Lower lobe of right lung (tissue), 2 donors: ENCODE results near the gene AXL. TPM values are rescaled to one million over a fixed set of nuclear protein-coding genes. Genes with fewer than 3 reads are reported as not detected.

Source experiments
- ATAC-seq, 2 donors: fragments of 200-7000 bp; cut with Tn5 transposase; one replicate each; pipeline ENCODE4 v1.9.1; 2020 to 2022; ENCODE audit warnings: mild to moderate bottlenecking in 2 of 2, moderate library complexity in 2 of 2
- DNase-seq: peaks from one replicate; pipeline ENCODE4 v3.0.0-alpha.2; 2020
- H3K27ac ChIP-seq: fragments of 200-600 bp; one replicate; pipeline ENCODE4 v1.8.0; 2022
- H3K27me3 ChIP-seq: fragments of 200-600 bp; one replicate; pipeline ENCODE4 v1.8.0; 2022; ENCODE audit warnings: low read depth
- H3K36me3 ChIP-seq: fragments of 200-600 bp; one replicate; pipeline ENCODE4 v1.8.0; 2022; ENCODE audit warnings: mild to moderate bottlenecking
- H3K4me1 ChIP-seq: fragments of 200-600 bp; one replicate; pipeline ENCODE4 v1.8.0; 2022
- H3K4me3 ChIP-seq: fragments of 200-600 bp; one replicate; pipeline ENCODE4 v1.8.0; 2022; ENCODE audit warnings: mild to moderate bottlenecking
- H3K9me3 ChIP-seq: fragments of 200-600 bp; one replicate; pipeline ENCODE4 v1.8.0; 2022
- intact Hi-C: fragments of 100-400 bp; cut with DNase I; formaldehyde crosslinking; loops from one replicate; pipeline ENCODE4 v1.11.0; 2022
- total RNA-seq: library from RNA; stranded (reverse); fragmentation: NEBNext Ultra II Directional; extraction: Animal tissue kit (Norgen Biotek cat#: 25700); gene quantifications from one replicate; pipeline ENCODE4 v1.2.1, GENCODE V29; 2021
- TF ChIP-seq, protein P1 (sequence below): fragments of 200-600 bp; IDR thresholded peaks from one replicate; pipeline ENCODE4 v1.8.0; 2022; ENCODE audit warnings: antibody characterized with exemption, mild to moderate bottlenecking
- donor health status: DM: no; HTN: yes; CAD: no; lungs with severe emphysema.

AXL gene
- total RNA-seq, 1 donor from 2014 or later, result 92.7 TPM

DNA sequence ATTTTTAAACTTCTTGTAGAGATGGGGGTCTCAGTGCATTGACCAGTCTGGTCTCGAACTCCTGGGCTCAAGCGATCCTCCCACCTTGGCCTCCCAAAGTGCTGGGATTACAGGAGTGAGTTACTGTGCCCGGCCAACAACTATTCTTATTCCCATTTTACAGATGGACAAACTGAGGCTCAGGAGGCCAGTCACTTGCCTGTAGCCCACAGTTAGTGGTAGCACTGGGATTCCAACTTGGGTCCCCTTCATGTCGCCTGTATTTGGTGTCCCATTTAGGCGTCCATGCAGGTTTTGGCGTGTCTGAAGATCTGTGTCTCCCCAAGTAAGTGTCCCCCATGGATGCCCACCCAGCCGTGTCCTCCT, 791 bp upstream of the AXL start:
- H3K4me1 ChIP-seq, result peaks cover 6% of the 10 kb centered on the region
- H3K4me3 ChIP-seq, result peak overlapping the region; percentile 25
- H3K9me3 ChIP-seq, result no peaks in the 10 kb centered on the region
- DNase-seq (no peak), ATAC-seq (no peak)
- H3K27ac ChIP-seq, result peak overlapping the region; percentile 83
- intact Hi-C loops, result no loop called here
- H3K27me3 ChIP-seq, result peaks cover 4% of the 10 kb centered on the region
- no peaks in the 10 kb centered on the region for H3K36me3 ChIP-seq
- TF ChIP-seq, protein P1, sequence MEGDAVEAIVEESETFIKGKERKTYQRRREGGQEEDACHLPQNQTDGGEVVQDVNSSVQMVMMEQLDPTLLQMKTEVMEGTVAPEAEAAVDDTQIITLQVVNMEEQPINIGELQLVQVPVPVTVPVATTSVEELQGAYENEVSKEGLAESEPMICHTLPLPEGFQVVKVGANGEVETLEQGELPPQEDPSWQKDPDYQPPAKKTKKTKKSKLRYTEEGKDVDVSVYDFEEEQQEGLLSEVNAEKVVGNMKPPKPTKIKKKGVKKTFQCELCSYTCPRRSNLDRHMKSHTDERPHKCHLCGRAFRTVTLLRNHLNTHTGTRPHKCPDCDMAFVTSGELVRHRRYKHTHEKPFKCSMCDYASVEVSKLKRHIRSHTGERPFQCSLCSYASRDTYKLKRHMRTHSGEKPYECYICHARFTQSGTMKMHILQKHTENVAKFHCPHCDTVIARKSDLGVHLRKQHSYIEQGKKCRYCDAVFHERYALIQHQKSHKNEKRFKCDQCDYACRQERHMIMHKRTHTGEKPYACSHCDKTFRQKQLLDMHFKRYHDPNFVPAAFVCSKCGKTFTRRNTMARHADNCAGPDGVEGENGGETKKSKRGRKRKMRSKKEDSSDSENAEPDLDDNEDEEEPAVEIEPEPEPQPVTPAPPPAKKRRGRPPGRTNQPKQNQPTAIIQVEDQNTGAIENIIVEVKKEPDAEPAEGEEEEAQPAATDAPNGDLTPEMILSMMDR, result no peak

GRCh38 chr19:41219924-41220567, 1.0 kb downstream of the AXL start:
- intact Hi-C loops, result no loop called here
- peak in 1 of 2 donors; percentile 3 for ATAC-seq
- DNase-seq, result no peak

GRCh38 chr19:41220811-41221210, 1.8 kb downstream of the AXL start:
- peaks cover 11% of the 10 kb centered on the region for H3K4me1 ChIP-seq
- DNase-seq, result no peak
- intact Hi-C loops, result no loop called here

More at GRCh38 chr19:41219924-41220567, 1.0 kb downstream of the AXL start:
- TF ChIP-seq, protein P1, result no peak
- Histone ChIP-seq H3K27me3 (peaks cover 4% of the 10 kb centered on the region), H3K27ac (peak overlapping the region; percentile 83), H3K36me3 (no peaks in the 10 kb centered on the region), H3K9me3 (no peaks in the 10 kb centered on the region), H3K4me1 (peaks cover 6% of the 10 kb centered on the region), H3K4me3 (peak overlapping the region; percentile 62)

DNA sequence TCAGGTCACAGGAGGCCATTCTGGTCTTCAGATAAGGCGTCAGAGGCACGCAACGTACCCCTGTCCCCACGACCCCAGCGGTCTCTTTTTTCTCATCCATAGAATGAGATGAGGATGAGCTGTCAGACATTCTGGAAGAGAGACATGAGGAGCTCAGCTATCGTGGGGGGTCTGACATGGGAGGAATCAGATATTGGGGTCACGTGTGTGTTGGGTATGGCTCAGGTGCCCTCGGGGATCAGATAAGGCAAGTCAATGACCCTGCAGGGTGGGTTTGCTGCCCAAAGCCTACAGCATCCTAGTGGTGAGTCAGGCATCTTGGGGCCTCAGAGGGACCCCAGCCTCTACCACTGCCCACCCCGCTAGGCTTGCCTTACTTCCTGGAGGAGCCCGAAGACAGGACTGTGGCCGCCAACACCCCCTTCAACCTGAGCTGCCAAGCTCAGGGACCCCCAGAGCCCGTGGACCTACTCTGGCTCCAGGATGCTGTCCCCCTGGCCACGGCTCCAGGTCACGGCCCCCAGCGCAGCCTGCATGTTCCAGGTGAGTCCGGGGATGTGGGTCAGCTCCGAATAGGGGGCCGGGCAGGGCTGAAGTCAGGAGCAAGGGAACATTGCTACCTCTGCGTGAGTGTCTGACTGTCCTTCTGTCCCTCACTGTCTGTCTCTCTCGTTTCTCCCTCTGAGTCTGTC, 2.6 kb downstream of the AXL start:
- H3K9me3 ChIP-seq, result no peaks in the 10 kb centered on the region
- intact Hi-C loops, result no loop called here
- H3K27ac ChIP-seq, result no peak overlapping the region
- H3K36me3 ChIP-seq, result no peaks in the 10 kb centered on the region
- peaks cover 13% of the 10 kb centered on the region for H3K27me3 ChIP-seq
- DNase-seq (no peak), ATAC-seq (no peak)
- TF ChIP-seq, protein P1, result no peak
- H3K4me1 ChIP-seq, result peaks cover 18% of the 10 kb centered on the region
- no peak overlapping the region for H3K4me3 ChIP-seq

More at GRCh38 chr19:41220811-41221210, 1.8 kb downstream of the AXL start:
- no peak for ATAC-seq
- Histone ChIP-seq H3K36me3 (no peaks in the 10 kb centered on the region), H3K27ac (peak overlapping the region; percentile 83), H3K27me3 (peaks cover 5% of the 10 kb centered on the region), H3K9me3 (no peaks in the 10 kb centered on the region), H3K4me3 (peak overlapping the region; percentile 62)
- TF ChIP-seq, protein P1, result no peak

DNA sequence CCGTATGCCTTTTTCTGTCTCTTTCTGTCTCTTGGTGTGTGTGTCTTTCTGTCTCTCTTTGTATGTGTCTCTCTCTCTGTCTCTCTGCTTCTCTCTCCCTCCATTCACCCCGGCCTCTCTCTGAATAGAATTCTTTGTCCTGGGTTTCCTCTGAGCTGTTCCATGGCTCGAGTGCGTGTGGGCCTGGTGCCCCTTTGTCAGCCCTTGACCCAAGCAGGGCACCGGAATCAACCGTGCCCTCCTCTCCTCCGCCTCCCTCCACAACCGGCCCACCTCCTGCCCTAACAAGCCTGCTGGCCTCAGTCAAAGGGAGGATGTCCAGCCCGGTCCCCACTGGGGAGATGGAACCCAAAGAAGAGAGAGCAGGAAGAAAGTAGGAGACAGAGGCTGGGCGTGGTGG, 3.2 kb downstream of the AXL start:
- H3K4me3 ChIP-seq, result no peak overlapping the region
- DNase-seq (no peak), ATAC-seq (no peak)
- intact Hi-C loops, result no loop called here
- H3K36me3 ChIP-seq, result no peaks in the 10 kb centered on the region
- H3K9me3 ChIP-seq, result no peaks in the 10 kb centered on the region
- peaks cover 24% of the 10 kb centered on the region for H3K4me1 ChIP-seq
- H3K27ac ChIP-seq, result no peak overlapping the region
- TF ChIP-seq, protein P1, result no peak
- peaks cover 18% of the 10 kb centered on the region for H3K27me3 ChIP-seq
